A549 (cell line): ENCODE results near the gene CLDN7. TPM values are rescaled to one million over a fixed set of nuclear protein-coding genes. Genes with fewer than 3 reads are reported as not detected.

Experiments used
- ATAC-seq, 2 experiments: fragments of 200-7000 bp in 1 of 2; fragments of >200 bp in 1 of 2; cut with Nextera tagmentation in 1 of 2; cut with Tn5 transposase in 1 of 2; 3 replicates each; pipeline versions ENCODE4 v1.8.0 to v1.9.1; 2018 to 2020; ENCODE audit warnings: mild to moderate bottlenecking in 1 of 2, moderate library complexity in 1 of 2
- CTCF ChIA-PET: fragments of 300-600 bp; sonication (Branson Sonifier 250); formaldehyde crosslinking; extraction: SDS; loops from one replicate; lab custom pipeline; 2021; ENCODE audit warnings: antibody characterized with exemption, inconsistent platforms; lab: Yijun Ruan, JAX
- POLR2A ChIA-PET: fragments of 350-600 bp; formaldehyde crosslinking; extraction: SDS; loops from one replicate; lab custom pipeline; 2021; ENCODE audit warnings: antibody characterized with exemption, inconsistent platforms; lab: Yijun Ruan, JAX
- DNase-seq, 2 experiments: peaks; one replicate each; pipeline versions ENCODE4 v3.0.0 to v3.0.0-alpha.2; 2011 to 2016; ENCODE audit warnings: low read depth in 1 of 2, low spot score in 1 of 2
- FAIRE-seq: peaks from 2 replicates; lab custom pipeline; 2011; peaks lifted over from hg19 to GRCh38; lab: Jason Lieb, UNC
- H3K27ac ChIP-seq, 2 experiments: fragments of >200 bp; sonication (Bioruptor Twin); formaldehyde crosslinking; 3 replicates each; pipeline ENCODE4 v1.5.1; 2016 to 2017
- H3K4me1 ChIP-seq: fragments of >200 bp; sonication (Bioruptor Twin); formaldehyde crosslinking; 3 replicates; pipeline ENCODE4 v1.6.1; 2016
- H3K4me2 ChIP-seq: fragments of >200 bp; sonication (Bioruptor Twin); formaldehyde crosslinking; 3 replicates; pipeline ENCODE4 v1.6.1; 2016
- H3K4me3 ChIP-seq: fragments of >200 bp; sonication (Bioruptor Twin); formaldehyde crosslinking; 3 replicates; pipeline ENCODE4 v1.5.1; 2016
- H3K9me3 ChIP-seq: fragments of >200 bp; sonication (Bioruptor Twin); formaldehyde crosslinking; 3 replicates; pipeline ENCODE4 v1.6.1; 2016
- CBX8 ChIP-seq: fragments of 200-600 bp; sonication (generic); IDR thresholded peaks from 2 replicates; pipeline ENCODE4 v1.6.1; 2016
- CTCF ChIP-seq: fragments of >200 bp; sonication (Bioruptor Twin); formaldehyde crosslinking; IDR thresholded peaks from 3 replicates; pipeline ENCODE4 v1.5.1; 2016
- EHMT2 ChIP-seq: fragments of 200-600 bp; sonication (generic); IDR thresholded peaks from 2 replicates; pipeline ENCODE4 v1.6.1; 2016; ENCODE audit warnings: antibody characterized with exemption, low read depth, mild to moderate bottlenecking, moderate library complexity
- FOSB ChIP-seq: fragments of 250-450 bp; sonication (Bioruptor Pico); IDR thresholded peaks from 2 replicates; pipeline ENCODE4 v1.5.0; 2020; ENCODE audit warnings: mild to moderate bottlenecking, moderate library complexity
- GATA3 ChIP-seq: IDR thresholded peaks from 2 replicates; pipeline ENCODE4 v1.6.1; 2012; ENCODE audit warnings: borderline replicate concordance
- HMGXB4 ChIP-seq: fragments of 250-450 bp; sonication (Bioruptor Pico); IDR thresholded peaks from 2 replicates; pipeline ENCODE4 v1.5.0; 2021; ENCODE audit warnings: mild to moderate bottlenecking, moderate library complexity, borderline replicate concordance
- HOXB5 ChIP-seq: fragments of 250-450 bp; sonication (Bioruptor Pico); IDR thresholded peaks from 2 replicates; pipeline ENCODE4 v1.5.0; 2020; ENCODE audit warnings: mild to moderate bottlenecking, moderate library complexity
- JUN ChIP-seq, 2 experiments: fragments of >200 bp; sonication (Bioruptor Twin); formaldehyde crosslinking; IDR thresholded peaks; 2 replicates in 1 of 2; 3 replicates in 1 of 2; pipeline ENCODE4 v1.6.1; 2016 to 2017
- JUNB ChIP-seq: fragments of >200 bp; sonication (Bioruptor Twin); formaldehyde crosslinking; IDR thresholded peaks from 2 replicates; pipeline ENCODE4 v1.6.1; 2016
- KDM1A ChIP-seq: fragments of 200-600 bp; sonication (generic); IDR thresholded peaks from 2 replicates; pipeline ENCODE4 v1.6.1; 2016; ENCODE audit warnings: low read depth, mild to moderate bottlenecking
- MAFK ChIP-seq: fragments of 450-650 bp; IDR thresholded peaks from 2 replicates; pipeline ENCODE4 v1.6.1; 2014; ENCODE audit not compliant: partially characterized antibody
- MAX ChIP-seq: IDR thresholded peaks from 2 replicates; pipeline ENCODE4 v1.6.1; 2012
- MAZ ChIP-seq: fragments of 150-350 bp; IDR thresholded peaks from 2 replicates; pipeline ENCODE4 v1.6.1; 2014; ENCODE audit warnings: antibody characterized with exemption, low read depth, low read length, borderline replicate concordance
- MYC ChIP-seq: IDR thresholded peaks from 2 replicates; pipeline ENCODE4 v1.6.1; 2012; ENCODE audit warnings: mild to moderate bottlenecking, inconsistent platforms, low read length, improper control_type of control experiment, borderline replicate concordance
- POLR2AphosphoS2 ChIP-seq: conservative IDR thresholded peaks from 2 replicates; pipeline ENCODE4 v1.6.1; 2012; ENCODE audit warnings: low read length, improper control_type of control experiment, inconsistent platforms
- TFCP2L1 ChIP-seq: fragments of 250-450 bp; sonication (Bioruptor Pico); IDR thresholded peaks from 2 replicates; pipeline ENCODE4 v1.5.0; 2021; ENCODE audit warnings: mild to moderate bottlenecking
- USF2 ChIP-seq: fragments of 450-650 bp; IDR thresholded peaks from 2 replicates; pipeline ENCODE4 v1.6.1; 2014; ENCODE audit warnings: antibody characterized with exemption
- ZFP36 ChIP-seq: fragments of 450-650 bp; IDR thresholded peaks from 2 replicates; pipeline ENCODE4 v1.6.1; 2014; ENCODE audit warnings: borderline replicate concordance; ENCODE audit not compliant: partially characterized antibody
- WGBS: methylation state at CpG from one replicate; pipeline ENCODE4 v1.1.6; 2017; ENCODE audit errors: missing lambda C conversion rate; 5-methylcytosine and 5-hydroxymethylcytosine counted together
- polyA plus RNA-seq, 4 experiments: library from polyadenylated mRNA; depleted of rRNA in 3 of 4; stranded (reverse); fragments of >200 nt; fragmentation: RNase III in 1 of 4; extraction: RNeasy Plus Mini Kit Qiagen cat#74134 plus additional on column Dnase treatment in 1 of 4; gene quantifications; 2 replicates in 3 of 4; 3 replicates in 1 of 4; pipeline ENCODE4 v1.2.3, GENCODE V29; 2011 to 2017

CLDN7 gene
- polyA plus RNA-seq, 2 of the 4 experiments (the other 2 are of a cell fraction), result 0.97 to 4.2 TPM

- peak; percentile 87; the same call in 1 of the 2 replicates for TF ChIP-seq HMGXB4
These were observed 28.0 kb downstream of the CLDN7 start, which contains the start of gene DVL2 (continued) for GRCh38 chr17:7234083-7234951.

GRCh38 chr17:7233701-7234082 lies 28.6 kb downstream of the CLDN7 start:
- 7% methylated on average over 9 of the region's 9 CpGs for WGBS
- DNase-seq (no peak), FAIRE-seq (no peak), ATAC-seq (peak; percentile 4 to 32; a peak in 4 of 6 replicates)
- CTCF ChIA-PET, result interaction anchor here (1.0 to 17.3 kb wide), 5 partner anchors 12 to 188 kb away, joined by 3 to 169 read pairs (median 7); partner anchors contain the start of genes ACADVL and DLG4
- Histone ChIP-seq H3K4me2 (peak overlapping the region; percentile 92), H3K4me3 (peak overlapping the region; percentile 77), H3K9me3 (no peaks in the 10 kb centered on the region), H3K4me1 (peaks cover 46% of the 10 kb centered on the region), H3K27ac (peak overlapping the region; percentile 94 to 95)
- TF ChIP-seq POLR2AphosphoS2 (no peak), HOXB5 (CRISPR knock-in tag) (no peak), HMGXB4 (no peak), MYC (no peak), MAX (no peak), USF2 (no peak), JUNB (no peak), CBX8 (no peak), EHMT2 (no peak), TFCP2L1 (no peak), ZFP36 (no peak), CTCF (no peak), GATA3 (no peak), FOSB (CRISPR knock-in tag) (no peak), MAZ (no peak), MAFK (no peak), KDM1A (no peak), JUN (IDR thresholded peaks at IDR 0.05) (no peak)
- POLR2A ChIA-PET, result interaction anchor here (0.5 to 6.9 kb wide), 9 partner anchors 8 to 198 kb away, joined by 3 to 63 read pairs (median 3); partner anchors contain the start of genes ACADVL, DLG4, GABARAP and SLC16A13
